ENCODE measurements around the gene SH3GL3.

GRCh38 chr15:83656192-83656591 is 209.1 kb downstream of the SH3GL3 start:
- no peak for TF ChIP-seq CTCF (IDR thresholded peaks at IDR 0.05)
- TF ChIP-seq POLR2A (IDR thresholded peaks at IDR 0.05) = no peak

Data from lower leg skin (tissue), 3 donors.